Diencephalon (tissue), 1 donor: ENCODE data around the gene KCTD20. TPM values are rescaled to one million over a fixed set of nuclear protein-coding genes. Genes with fewer than 3 reads are reported as not detected.

Experiments
- small RNA-seq: library from RNA; depleted of rRNA; stranded (forward); fragments of <200 nt; gene quantifications from one replicate; pipeline ENCODE3, GENCODE V24; 2014
- total RNA-seq: library from RNA; depleted of rRNA; stranded (reverse); fragments of >200 nt; gene quantifications from one replicate; pipeline ENCODE4 v1.2.3, GENCODE V29; 2014

The KCTD20 gene
- total RNA-seq, result 60.9 TPM

GRCh38 chr6:36442671-36443470 lies at the start of gene KCTD20, which contains the start of gene PXT1:
Gene KCTD20 (plus strand): TSS chr6:36443000. CDS start chr6:36470098, 27,098 bp downstream.
Gene PXT1 (minus strand): TSS chr6:36442854. CDS start chr6:36426082, 16,772 bp downstream.

Small RNA genes within 50 kb of the gene (small RNA-seq; reads per million reads assigned to genes)
- 0.10 reads per million for gene RN7SL502P

Other genes starting within 250 kb of the KCTD20 start
- 20.8 TPM for gene BRPF3, start 246.3 kb upstream of the KCTD20 start, total RNA-seq
- not detected for gene PNPLA1, start 172.9 kb upstream of the KCTD20 start, total RNA-seq
- not detected for gene BNIP5, start 106.1 kb upstream of the KCTD20 start, total RNA-seq
- gene ETV7, start 55.3 kb upstream of the KCTD20 start, total RNA-seq, result not detected
- gene PXT1, start 146 bp upstream of the KCTD20 start, total RNA-seq, result not detected
- gene STK38, start 104.5 kb downstream of the KCTD20 start, total RNA-seq, result 14.1 TPM
- 202 TPM for gene SRSF3, start 151.4 kb downstream of the KCTD20 start, total RNA-seq
- gene CDKN1A, start 235.7 kb downstream of the KCTD20 start, total RNA-seq, result 5.3 TPM